ENCODE results near the gene ARHGAP28.

ARHGAP28 gene

GRCh38 chr18:6730416-6731221, 1.1 kb downstream of the ARHGAP28 start:
- DNase-seq: no peak
- intact Hi-C loops (cut with DNase I): no loop called here

DNA sequence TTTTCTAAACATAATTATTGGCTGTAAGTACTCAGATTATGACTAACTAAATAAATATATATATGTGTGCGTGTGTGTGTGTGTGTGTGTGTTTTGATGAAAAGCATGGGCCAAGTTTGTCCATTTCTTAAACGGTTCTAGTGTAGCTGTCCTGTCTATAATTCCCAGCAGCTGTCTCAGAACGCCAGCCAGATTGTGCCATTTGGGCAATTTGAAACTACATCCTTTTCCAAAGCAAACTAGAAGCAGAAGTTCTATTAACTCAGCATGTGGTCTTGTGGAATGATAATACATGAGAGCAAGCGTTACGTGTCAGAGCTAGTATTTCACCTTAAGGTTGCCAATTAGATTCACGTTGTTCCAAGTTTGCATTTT, 1.7 kb downstream of the ARHGAP28 start:
- intact Hi-C loops (cut with DNase I): no loop called here
- DNase-seq: no peak

GRCh38 chr18:6732952-6733351, 3.4 kb downstream of the ARHGAP28 start:
- no peak for DNase-seq
- intact Hi-C loops (cut with DNase I): no loop called here

GRCh38 chr18:6733758-6734157, 4.2 kb downstream of the ARHGAP28 start:
- DNase-seq: no peak
- intact Hi-C loops (cut with DNase I): no loop called here

DNA sequence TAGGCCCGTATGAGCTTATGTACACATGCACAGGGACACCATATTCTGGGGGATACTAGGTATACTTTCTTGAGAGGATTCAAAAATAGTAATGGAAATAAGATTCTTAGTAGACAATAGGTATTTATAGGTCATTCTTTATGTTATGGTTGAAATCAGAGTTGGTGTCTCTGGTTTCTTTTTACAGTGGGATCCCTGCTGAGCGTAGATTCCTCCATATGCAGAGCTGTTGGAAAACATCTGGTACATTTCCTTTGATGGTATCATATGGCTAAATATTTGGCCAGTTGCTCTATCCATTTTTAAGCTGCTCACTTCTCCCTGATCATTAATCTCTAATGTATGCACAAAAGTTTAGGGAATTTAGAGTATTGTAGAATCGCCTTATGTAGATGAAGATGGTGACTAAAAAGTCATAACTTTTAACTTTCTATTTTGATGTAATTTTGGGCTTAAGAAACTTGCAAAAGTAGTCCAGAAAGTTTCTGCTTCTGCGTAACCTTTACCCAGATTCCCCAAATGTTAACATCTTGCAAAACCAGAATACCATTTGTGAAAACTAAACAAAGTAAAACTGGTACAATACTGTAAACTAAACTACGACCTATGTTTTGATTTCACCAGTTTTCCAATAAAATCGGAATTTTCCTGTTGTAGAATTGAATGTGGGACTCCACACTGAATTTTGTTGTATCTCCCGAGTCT, 5.4 kb downstream of the ARHGAP28 start:
- DNase-seq: no peak
- intact Hi-C loops (cut with DNase I): no loop called here

GRCh38 chr18:6737833-6738232, 8.3 kb downstream of the ARHGAP28 start:
- DNase-seq: no peak
- intact Hi-C loops (cut with DNase I): no loop called here

DNA sequence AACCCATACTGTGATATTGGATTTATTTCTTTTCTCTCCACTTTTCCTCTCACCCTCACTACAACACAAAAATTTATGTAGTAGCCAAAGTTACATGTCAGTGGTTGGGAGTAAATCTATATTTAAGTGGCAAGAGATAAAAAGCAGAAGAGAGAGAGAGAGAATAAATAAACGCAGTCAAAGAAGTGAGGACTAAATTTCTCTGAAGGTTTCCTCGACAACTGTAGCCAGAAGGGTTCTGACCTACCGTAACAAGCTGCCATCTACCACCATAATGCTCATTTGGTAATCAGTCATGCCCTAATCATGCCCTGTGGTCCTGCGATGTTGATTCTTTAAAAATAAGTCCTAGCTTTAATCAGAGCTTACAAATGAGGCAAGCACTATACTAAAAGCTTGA, 9.1 kb downstream of the ARHGAP28 start:
- no peak for DNase-seq
- intact Hi-C loops (cut with DNase I): no loop called here

GRCh38 chr18:6741232-6741663, 11.7 kb downstream of the ARHGAP28 start:
- DNase-seq: no peak
- intact Hi-C loops (cut with DNase I): no loop called here

- no peak for DNase-seq
- intact Hi-C loops (cut with DNase I): no loop called here
These were observed 12.3 kb downstream of the ARHGAP28 start for GRCh38 chr18:6741786-6742185.

- no peak for DNase-seq
- intact Hi-C loops (cut with DNase I): no loop called here
These were observed 14.5 kb downstream of the ARHGAP28 start for GRCh38 chr18:6743999-6744398.

- intact Hi-C loops (cut with DNase I): no loop called here
- DNase-seq: no peak
These were observed 15.4 kb downstream of the ARHGAP28 start for GRCh38 chr18:6744816-6745455.

- no peak for DNase-seq
- intact Hi-C loops (cut with DNase I): no loop called here
These were observed 16.1 kb downstream of the ARHGAP28 start for GRCh38 chr18:6745504-6746031.

- no peak for DNase-seq
- intact Hi-C loops (cut with DNase I): no loop called here
These were observed 17.0 kb downstream of the ARHGAP28 start for GRCh38 chr18:6746386-6746960.

DNA sequence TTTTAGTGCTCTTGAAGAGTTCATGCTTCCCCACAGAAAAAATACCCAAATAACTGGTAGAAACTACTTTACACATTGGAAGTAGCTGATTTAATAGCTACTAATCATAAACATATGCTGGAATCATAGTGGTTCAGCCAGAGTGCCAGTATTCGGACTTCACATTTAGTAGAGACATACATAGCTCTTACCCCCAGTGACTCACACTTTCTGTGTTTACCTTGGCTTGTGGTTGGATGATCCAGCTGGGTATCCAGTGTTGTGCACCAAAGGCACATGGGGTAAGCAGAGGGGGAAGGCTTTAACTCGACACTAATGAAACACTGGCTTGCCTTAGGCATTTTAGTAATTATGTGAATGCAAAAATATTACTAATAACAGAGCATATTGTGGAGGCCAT, 18.1 kb downstream of the ARHGAP28 start:
- intact Hi-C loops (cut with DNase I): no loop called here

DNA sequence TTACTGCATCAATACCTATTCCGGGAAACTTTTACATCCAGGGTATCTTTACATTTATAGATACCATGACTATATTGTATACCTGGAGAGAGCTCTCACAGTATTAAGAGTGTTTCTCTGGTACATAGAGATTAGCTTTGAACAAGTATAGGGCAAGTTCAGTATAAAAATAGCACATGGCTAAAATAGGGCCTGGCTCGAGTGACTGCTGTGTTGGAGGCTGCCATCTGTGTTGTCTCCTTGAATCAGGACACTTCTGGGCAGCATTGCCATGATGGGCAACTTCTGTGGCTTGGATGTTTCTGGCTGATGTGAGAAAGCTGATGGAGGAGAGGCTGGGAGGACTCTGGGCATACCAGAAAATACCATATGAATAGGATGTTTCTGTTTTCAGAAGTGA, 18.7 kb downstream of the ARHGAP28 start:
- intact Hi-C loops (cut with DNase I): no loop called here
- no peak for DNase-seq

More for the DNA sequence above, 18.1 kb downstream of the ARHGAP28 start:
- no peak for DNase-seq

DNA sequence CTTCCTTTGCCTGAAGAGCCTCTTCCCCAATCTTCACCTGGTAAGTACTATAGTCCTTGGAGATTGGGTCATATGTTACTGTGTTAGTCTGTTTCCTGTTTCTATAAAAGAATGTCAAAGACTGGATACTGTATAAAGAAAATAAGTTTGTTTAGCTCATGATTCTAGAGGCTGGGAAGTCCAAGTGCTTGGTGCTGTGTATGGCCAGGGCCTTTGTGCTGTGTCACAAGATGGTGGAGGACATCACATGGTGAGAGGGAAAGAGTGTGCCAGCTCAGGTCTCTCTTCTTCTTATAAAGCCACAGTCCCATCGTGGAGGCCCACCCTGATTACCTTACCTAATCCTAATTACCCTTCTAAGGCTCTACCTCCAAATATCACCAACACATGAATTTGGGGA, 20.9 kb downstream of the ARHGAP28 start:
- no peak for DNase-seq
- intact Hi-C loops (cut with DNase I): no loop called here

DNA sequence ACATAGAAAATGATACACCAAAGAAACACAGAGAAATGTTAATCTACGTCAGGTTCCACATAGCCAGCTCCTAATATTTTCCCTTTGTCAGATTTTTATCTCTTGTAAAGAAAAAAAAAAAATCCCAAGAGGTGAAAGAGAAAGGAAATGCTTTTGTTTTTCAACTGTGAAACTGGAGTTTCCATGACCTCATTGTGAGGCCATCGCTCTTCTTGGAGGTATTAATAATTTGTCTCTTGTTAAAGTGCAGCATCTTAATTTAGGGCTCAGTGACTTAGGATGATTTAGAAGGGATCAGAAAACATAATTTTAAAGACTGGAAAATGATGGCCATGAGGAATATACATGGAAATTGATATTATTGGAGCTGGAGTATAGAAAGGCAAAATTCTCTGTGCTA, 21.7 kb downstream of the ARHGAP28 start:
- intact Hi-C loops (cut with DNase I): no loop called here
- no peak for DNase-seq

GRCh38 chr18:6752202-6752860, 22.8 kb downstream of the ARHGAP28 start:
- DNase-seq: no peak
- intact Hi-C loops (cut with DNase I): no loop called here

DNA sequence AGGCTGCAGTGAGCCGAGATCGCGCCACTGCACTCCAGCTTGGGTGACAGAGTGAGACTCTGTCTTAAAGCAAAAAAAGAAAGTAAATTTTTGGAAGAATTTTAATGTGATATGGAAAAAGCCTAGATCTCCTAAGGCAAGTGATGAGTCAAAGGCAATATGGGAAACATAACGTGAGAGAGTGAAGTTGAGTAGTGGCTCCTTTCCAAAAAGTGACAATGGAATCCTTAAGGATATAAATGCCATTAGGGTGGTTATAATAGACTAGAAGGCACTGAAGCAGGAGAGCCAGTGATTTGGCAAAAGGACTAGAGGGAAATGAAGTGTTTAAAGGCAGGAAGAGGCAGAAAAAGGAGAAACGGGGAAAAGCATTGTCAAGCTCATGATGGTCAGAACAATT, 25.6 kb downstream of the ARHGAP28 start:
- intact Hi-C loops (cut with DNase I): no loop called here
- no peak for DNase-seq
